ENCODE measurements around the gene ABI3BP. TPM values are rescaled to one million over a fixed set of nuclear protein-coding genes. Genes with fewer than 3 reads are reported as not detected.

The ABI3BP gene
- total RNA-seq, 2 experiments from 2014 or later: not detected

DNA sequence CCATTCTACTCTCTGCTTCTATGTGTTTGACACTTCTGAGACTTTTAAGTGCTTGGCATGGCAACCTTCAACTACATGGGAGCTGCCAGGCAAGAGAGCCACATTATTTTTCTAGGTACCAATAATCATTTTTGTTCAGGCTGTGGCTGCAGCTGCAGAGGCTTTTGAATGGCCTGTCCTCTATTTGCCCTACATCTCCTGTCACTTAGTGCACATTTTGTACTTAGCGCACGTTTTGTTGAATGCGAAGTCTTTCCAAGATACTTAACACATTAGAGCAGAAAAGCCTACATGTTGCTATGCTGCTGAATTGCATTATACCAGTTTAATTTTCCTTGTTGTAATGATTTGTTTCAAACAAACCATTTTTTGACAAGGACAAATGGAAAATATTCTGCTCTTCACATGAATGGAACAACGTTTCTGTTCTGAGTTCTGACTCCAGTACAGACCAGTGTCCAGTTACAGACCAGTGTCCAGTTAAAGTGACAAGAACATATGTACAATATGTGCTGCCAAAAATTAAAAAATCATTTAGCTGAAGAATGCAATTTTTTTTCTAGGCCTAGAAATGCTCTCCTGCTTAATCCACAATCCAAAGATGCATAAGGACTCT lies 113.9 kb downstream of the ABI3BP start:
- Histone ChIP-seq H3K9me3 (ENCODE audit: control insufficient read depth in 1 of 2, insufficient read depth in 1 of 2, low read length in 2 of 2) (no peaks in the 10 kb centered on the region), H3K36me3 (ENCODE audit: insufficient read depth, low read length) (no peaks in the 10 kb centered on the region), H3K27me3 (ENCODE audit: control insufficient read depth in 1 of 2, insufficient read depth in 2 of 2, low read length in 2 of 2) (no peaks in the 10 kb centered on the region), H3K4me1 (ENCODE audit: insufficient read depth, low read length) (no peaks in the 10 kb centered on the region), H3K27ac (ENCODE audit: low read depth in 1 of 2, low read length in 2 of 2) (no peak overlapping the region), H3K4me3 (ENCODE audit: low read length) (no peak overlapping the region)
- H3K4me1 Mint-ChIP-seq (ENCODE audit: low read depth): no peaks in the 10 kb centered on the region
- H3K36me3 Mint-ChIP-seq (ENCODE audit: low read depth): no peaks in the 10 kb centered on the region
- ATAC-seq (ENCODE audit: poor library complexity): no peak
- no peaks in the 10 kb centered on the region for H3K9me3 Mint-ChIP-seq
- H3K27me3 Mint-ChIP-seq: peaks cover 7% of the 10 kb centered on the region
- TF ChIP-seq, protein P1, sequence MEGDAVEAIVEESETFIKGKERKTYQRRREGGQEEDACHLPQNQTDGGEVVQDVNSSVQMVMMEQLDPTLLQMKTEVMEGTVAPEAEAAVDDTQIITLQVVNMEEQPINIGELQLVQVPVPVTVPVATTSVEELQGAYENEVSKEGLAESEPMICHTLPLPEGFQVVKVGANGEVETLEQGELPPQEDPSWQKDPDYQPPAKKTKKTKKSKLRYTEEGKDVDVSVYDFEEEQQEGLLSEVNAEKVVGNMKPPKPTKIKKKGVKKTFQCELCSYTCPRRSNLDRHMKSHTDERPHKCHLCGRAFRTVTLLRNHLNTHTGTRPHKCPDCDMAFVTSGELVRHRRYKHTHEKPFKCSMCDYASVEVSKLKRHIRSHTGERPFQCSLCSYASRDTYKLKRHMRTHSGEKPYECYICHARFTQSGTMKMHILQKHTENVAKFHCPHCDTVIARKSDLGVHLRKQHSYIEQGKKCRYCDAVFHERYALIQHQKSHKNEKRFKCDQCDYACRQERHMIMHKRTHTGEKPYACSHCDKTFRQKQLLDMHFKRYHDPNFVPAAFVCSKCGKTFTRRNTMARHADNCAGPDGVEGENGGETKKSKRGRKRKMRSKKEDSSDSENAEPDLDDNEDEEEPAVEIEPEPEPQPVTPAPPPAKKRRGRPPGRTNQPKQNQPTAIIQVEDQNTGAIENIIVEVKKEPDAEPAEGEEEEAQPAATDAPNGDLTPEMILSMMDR (IDR thresholded peaks at IDR 0.05): no peak
- intact Hi-C loops (cut with DNase I, micrococcal nuclease): no loop called here
- H3K4me3 Mint-ChIP-seq: no peak overlapping the region
- H3K27ac Mint-ChIP-seq: no peak overlapping the region
- POLR2A ChIA-PET: no interaction called here
- CTCF ChIA-PET: no interaction called here
- no peak for DNase-seq

DNA sequence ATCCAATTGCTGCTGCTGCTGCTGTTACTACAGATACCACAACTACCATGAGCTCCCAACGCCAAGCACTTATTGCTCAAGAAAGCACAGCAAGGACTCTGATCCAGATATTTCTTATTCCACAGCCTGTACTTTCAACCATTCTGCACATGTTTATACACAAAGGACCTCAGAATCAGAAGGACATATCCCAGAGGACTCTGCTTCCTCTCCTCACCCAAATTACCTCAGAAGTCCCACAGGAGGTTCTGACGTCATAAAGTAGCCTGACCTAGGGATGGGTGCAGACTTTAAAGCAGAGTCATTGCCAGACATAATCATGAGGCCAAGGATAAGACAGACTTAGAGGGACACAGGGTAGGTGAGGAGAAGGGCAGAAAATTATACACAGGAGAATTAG lies 115.9 kb downstream of the ABI3BP start:
- Mint-ChIP-seq H3K4me1 (ENCODE audit: low read depth) (no peaks in the 10 kb centered on the region), H3K27ac (no peak overlapping the region), H3K9me3 (no peaks in the 10 kb centered on the region), H3K27me3 (peaks cover 7% of the 10 kb centered on the region), H3K4me3 (no peak overlapping the region), H3K36me3 (ENCODE audit: low read depth) (no peaks in the 10 kb centered on the region)
- H3K27ac ChIP-seq (ENCODE audit: low read depth in 1 of 2, low read length in 2 of 2): no peak overlapping the region
- H3K27me3 ChIP-seq (ENCODE audit: control insufficient read depth in 1 of 2, insufficient read depth in 2 of 2, low read length in 2 of 2): no peaks in the 10 kb centered on the region
- H3K4me1 ChIP-seq (ENCODE audit: insufficient read depth, low read length): no peaks in the 10 kb centered on the region
- no peak overlapping the region for H3K4me3 ChIP-seq (ENCODE audit: low read length)
- ATAC-seq (ENCODE audit: poor library complexity): no peak
- intact Hi-C loops (cut with DNase I, micrococcal nuclease): no loop called here
- DNase-seq: no peak
- TF ChIP-seq, protein P1 (IDR thresholded peaks at IDR 0.05): no peak
- CTCF ChIA-PET: no interaction called here
- POLR2A ChIA-PET: no interaction called here
- H3K36me3 ChIP-seq (ENCODE audit: insufficient read depth, low read length): no peaks in the 10 kb centered on the region
- no peaks in the 10 kb centered on the region for H3K9me3 ChIP-seq (ENCODE audit: control insufficient read depth in 1 of 2, insufficient read depth in 1 of 2, low read length in 2 of 2)

DNA sequence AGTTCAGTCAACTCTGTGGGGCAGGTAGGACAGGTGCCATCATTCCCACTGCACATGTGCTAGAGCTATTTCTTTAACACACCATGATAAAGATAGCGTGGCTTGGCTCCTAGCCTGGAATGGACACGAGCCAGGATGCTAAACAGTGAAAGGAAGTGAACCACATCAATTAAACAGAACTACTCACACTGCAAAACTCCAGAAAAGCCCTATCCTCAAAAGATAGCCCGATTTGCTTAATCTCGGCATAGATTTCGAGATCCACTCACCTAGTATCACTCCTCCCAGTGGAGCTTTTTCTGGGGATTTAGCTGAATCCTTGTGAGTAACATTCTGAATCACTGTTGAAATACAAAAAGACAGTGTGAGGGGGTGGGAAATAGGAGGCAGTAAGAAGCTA lies 118.0 kb downstream of the ABI3BP start:
- no peaks in the 10 kb centered on the region for H3K36me3 ChIP-seq (ENCODE audit: insufficient read depth, low read length)
- no peaks in the 10 kb centered on the region for H3K27me3 ChIP-seq (ENCODE audit: control insufficient read depth in 1 of 2, insufficient read depth in 2 of 2, low read length in 2 of 2)
- Mint-ChIP-seq H3K9me3 (no peaks in the 10 kb centered on the region), H3K4me3 (no peak overlapping the region), H3K4me1 (ENCODE audit: low read depth) (no peaks in the 10 kb centered on the region), H3K27ac (no peak overlapping the region), H3K36me3 (ENCODE audit: low read depth) (no peaks in the 10 kb centered on the region), H3K27me3 (peaks cover 18% of the 10 kb centered on the region)
- H3K27ac ChIP-seq (ENCODE audit: low read depth in 1 of 2, low read length in 2 of 2): no peak overlapping the region
- ChIA-PET CTCF (no interaction called here), POLR2A (no interaction called here)
- intact Hi-C loops (cut with DNase I, micrococcal nuclease): no loop called here
- TF ChIP-seq, protein P1 (IDR thresholded peaks at IDR 0.05): no peak
- H3K4me1 ChIP-seq (ENCODE audit: insufficient read depth, low read length): no peaks in the 10 kb centered on the region
- no peak overlapping the region for H3K4me3 ChIP-seq (ENCODE audit: low read length)
- ATAC-seq (ENCODE audit: poor library complexity): no peak
- no peak for DNase-seq
- H3K9me3 ChIP-seq (ENCODE audit: control insufficient read depth in 1 of 2, insufficient read depth in 1 of 2, low read length in 2 of 2): no peaks in the 10 kb centered on the region

Data from CD4-positive, alpha-beta T cell (primary cell).